A549 (cell line): ENCODE measurements around the gene CD46. TPM values are rescaled to one million over a fixed set of nuclear protein-coding genes. Genes with fewer than 3 reads are reported as not detected.

ENCODE experiments used
- ATAC-seq, 2 experiments: fragments of 200-7000 bp in 1 of 2; fragments of >200 bp in 1 of 2; cut with Nextera tagmentation in 1 of 2; cut with Tn5 transposase in 1 of 2; 3 replicates each; pipeline versions ENCODE4 v1.8.0 to v1.9.1; 2018 to 2020; ENCODE audit warnings: mild to moderate bottlenecking in 1 of 2, moderate library complexity in 1 of 2
- CTCF ChIA-PET: fragments of 300-600 bp; sonication (Branson Sonifier 250); formaldehyde crosslinking; extraction: SDS; loops from one replicate; lab custom pipeline; 2021; ENCODE audit warnings: antibody characterized with exemption, inconsistent platforms; lab: Yijun Ruan, JAX
- POLR2A ChIA-PET: fragments of 350-600 bp; formaldehyde crosslinking; extraction: SDS; loops from one replicate; lab custom pipeline; 2021; ENCODE audit warnings: antibody characterized with exemption, inconsistent platforms; lab: Yijun Ruan, JAX
- DNase-seq, 2 experiments: peaks; one replicate each; pipeline versions ENCODE4 v3.0.0 to v3.0.0-alpha.2; 2011 to 2016; ENCODE audit warnings: low read depth in 1 of 2, low spot score in 1 of 2
- FAIRE-seq: peaks from 2 replicates; lab custom pipeline; 2011; peaks lifted over from hg19 to GRCh38; lab: Jason Lieb, UNC
- H3K27ac ChIP-seq, 2 experiments: fragments of >200 bp; sonication (Bioruptor Twin); formaldehyde crosslinking; 3 replicates each; pipeline ENCODE4 v1.5.1; 2016 to 2017
- H3K4me1 ChIP-seq: fragments of >200 bp; sonication (Bioruptor Twin); formaldehyde crosslinking; 3 replicates; pipeline ENCODE4 v1.6.1; 2016
- H3K4me2 ChIP-seq: fragments of >200 bp; sonication (Bioruptor Twin); formaldehyde crosslinking; 3 replicates; pipeline ENCODE4 v1.6.1; 2016
- H3K4me3 ChIP-seq: fragments of >200 bp; sonication (Bioruptor Twin); formaldehyde crosslinking; 3 replicates; pipeline ENCODE4 v1.5.1; 2016
- H3K9me3 ChIP-seq: fragments of >200 bp; sonication (Bioruptor Twin); formaldehyde crosslinking; 3 replicates; pipeline ENCODE4 v1.6.1; 2016
- BHLHE40 ChIP-seq: IDR thresholded peaks from 2 replicates; pipeline ENCODE4 v1.6.1; 2012; ENCODE audit warnings: low read depth, low read length, inconsistent platforms
- CHD4 ChIP-seq: fragments of 200-600 bp; sonication (generic); IDR thresholded peaks from 2 replicates; pipeline ENCODE4 v1.6.1; 2016; ENCODE audit warnings: antibody characterized with exemption, mild to moderate bottlenecking, borderline replicate concordance
- EHMT2 ChIP-seq: fragments of 200-600 bp; sonication (generic); IDR thresholded peaks from 2 replicates; pipeline ENCODE4 v1.6.1; 2016; ENCODE audit warnings: antibody characterized with exemption, low read depth, mild to moderate bottlenecking, moderate library complexity
- EP300 ChIP-seq, 2 experiments: fragments of >200 bp; sonication (Bioruptor Twin); formaldehyde crosslinking; IDR thresholded peaks; 2 replicates in 1 of 2; 3 replicates in 1 of 2; pipeline ENCODE4 v1.6.1; 2016 to 2017
- FOSB ChIP-seq: fragments of 250-450 bp; sonication (Bioruptor Pico); IDR thresholded peaks from 2 replicates; pipeline ENCODE4 v1.5.0; 2020; ENCODE audit warnings: mild to moderate bottlenecking, moderate library complexity
- FOSL2 ChIP-seq, 2 experiments: fragments of 450-650 bp in 1 of 2; fragments of >200 bp in 1 of 2; sonication (Bioruptor Twin) in 1 of 2; formaldehyde crosslinking; IDR thresholded peaks; 2 replicates each; pipeline versions ENCODE4 v1.5.0 to v1.6.1; 2016 to 2020; ENCODE audit warnings: mild to moderate bottlenecking in 1 of 2, moderate library complexity in 1 of 2
- HOXB5 ChIP-seq: fragments of 250-450 bp; sonication (Bioruptor Pico); IDR thresholded peaks from 2 replicates; pipeline ENCODE4 v1.5.0; 2020; ENCODE audit warnings: mild to moderate bottlenecking, moderate library complexity
- MAFK ChIP-seq: fragments of 450-650 bp; IDR thresholded peaks from 2 replicates; pipeline ENCODE4 v1.6.1; 2014; ENCODE audit not compliant: partially characterized antibody
- NFE2L2 ChIP-seq: fragments of 150-350 bp; conservative IDR thresholded peaks from 2 replicates; pipeline ENCODE4 v1.6.1; 2014; ENCODE audit warnings: low read length
- NPAS2 ChIP-seq: fragments of 250-450 bp; sonication (Bioruptor Pico); IDR thresholded peaks from 2 replicates; pipeline ENCODE4 v1.8.0; 2022; ENCODE audit warnings: mild to moderate bottlenecking, moderate library complexity, borderline replicate concordance
- NR3C1 ChIP-seq: fragments of >200 bp; sonication (Bioruptor Twin); formaldehyde crosslinking; IDR thresholded peaks from 3 replicates; pipeline ENCODE4 v1.6.1; 2017
- POLR2AphosphoS2 ChIP-seq: conservative IDR thresholded peaks from 2 replicates; pipeline ENCODE4 v1.6.1; 2012; ENCODE audit warnings: low read length, improper control_type of control experiment, inconsistent platforms
- RFX5 ChIP-seq: fragments of 450-650 bp; IDR thresholded peaks from 2 replicates; pipeline ENCODE4 v1.7.1; 2014; ENCODE audit warnings: antibody characterized with exemption, mild to moderate bottlenecking, moderate library complexity
- RNF2 ChIP-seq: fragments of 200-600 bp; sonication (generic); IDR thresholded peaks from 2 replicates; pipeline ENCODE4 v1.6.1; 2016; ENCODE audit warnings: low read depth, mild to moderate bottlenecking, antibody characterized with exemption, moderate library complexity, borderline replicate concordance
- TFCP2L1 ChIP-seq: fragments of 250-450 bp; sonication (Bioruptor Pico); IDR thresholded peaks from 2 replicates; pipeline ENCODE4 v1.5.0; 2021; ENCODE audit warnings: mild to moderate bottlenecking
- WGBS: methylation state at CpG from one replicate; pipeline ENCODE4 v1.1.6; 2017; ENCODE audit errors: missing lambda C conversion rate; 5-methylcytosine and 5-hydroxymethylcytosine counted together
- polyA plus RNA-seq, 4 experiments: library from polyadenylated mRNA; depleted of rRNA in 3 of 4; stranded (reverse); fragments of >200 nt; fragmentation: RNase III in 1 of 4; extraction: RNeasy Plus Mini Kit Qiagen cat#74134 plus additional on column Dnase treatment in 1 of 4; gene quantifications; 2 replicates in 3 of 4; 3 replicates in 1 of 4; pipeline ENCODE4 v1.2.3, GENCODE V29; 2011 to 2017
- TF ChIP-seq, protein P1 (sequence below): fragments of >200 bp; sonication (Bioruptor Twin); formaldehyde crosslinking; IDR thresholded peaks from 3 replicates; pipeline ENCODE4 v1.6.1; 2016
- TF ChIP-seq, protein P2 (sequence below): IDR thresholded peaks from 2 replicates; pipeline ENCODE4 v1.6.1; 2012
- TF ChIP-seq, protein P3 (sequence below): fragments of 250-450 bp; sonication (Bioruptor Pico); IDR thresholded peaks from 2 replicates; pipeline ENCODE4 v1.5.0; 2020; ENCODE audit warnings: low read depth, mild to moderate bottlenecking, moderate library complexity

Gene CD46
- polyA plus RNA-seq, 2 of the 4 experiments (the other 2 are of a cell fraction) = 142 to 239 TPM

DNA sequence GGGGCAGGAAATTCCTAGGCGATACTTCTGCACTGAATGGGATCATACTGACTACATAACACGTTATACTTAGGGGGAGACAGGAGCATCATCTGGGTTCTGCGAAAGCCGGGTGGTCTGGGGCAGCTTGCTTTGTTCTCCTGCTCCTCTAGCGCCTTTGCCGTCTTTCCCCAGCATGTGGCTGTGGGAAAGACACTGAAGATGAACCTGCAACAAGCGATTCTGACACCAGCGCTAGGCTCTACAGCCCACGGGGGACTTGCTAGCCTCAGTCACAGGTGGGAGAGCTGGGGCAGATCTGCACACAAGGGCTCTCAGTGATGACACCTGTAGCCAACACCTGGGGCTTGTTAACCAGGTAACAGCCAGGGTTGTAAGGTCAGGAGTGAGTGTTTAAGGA, 51.8 kb downstream of the CD46 start:
- Histone ChIP-seq H3K27ac (no peak overlapping the region), H3K4me3 (no peak overlapping the region), H3K9me3 (no peaks in the 10 kb centered on the region), H3K4me1 (peaks cover 35% of the 10 kb centered on the region), H3K4me2 (no peak overlapping the region)
- DNase-seq (no peak), FAIRE-seq (no peak), ATAC-seq (no peak)
- ChIA-PET CTCF (interaction anchor here (0.8 to 1.6 kb wide), 2 partner anchors 149 to 159 kb away, joined by 3 to 4 read pairs; no protein-coding TSS in a partner anchor), POLR2A (no interaction called here)
- no peak for TF ChIP-seq RFX5
- WGBS = 87% methylated on average over 9 of the region's 9 CpGs

DNA sequence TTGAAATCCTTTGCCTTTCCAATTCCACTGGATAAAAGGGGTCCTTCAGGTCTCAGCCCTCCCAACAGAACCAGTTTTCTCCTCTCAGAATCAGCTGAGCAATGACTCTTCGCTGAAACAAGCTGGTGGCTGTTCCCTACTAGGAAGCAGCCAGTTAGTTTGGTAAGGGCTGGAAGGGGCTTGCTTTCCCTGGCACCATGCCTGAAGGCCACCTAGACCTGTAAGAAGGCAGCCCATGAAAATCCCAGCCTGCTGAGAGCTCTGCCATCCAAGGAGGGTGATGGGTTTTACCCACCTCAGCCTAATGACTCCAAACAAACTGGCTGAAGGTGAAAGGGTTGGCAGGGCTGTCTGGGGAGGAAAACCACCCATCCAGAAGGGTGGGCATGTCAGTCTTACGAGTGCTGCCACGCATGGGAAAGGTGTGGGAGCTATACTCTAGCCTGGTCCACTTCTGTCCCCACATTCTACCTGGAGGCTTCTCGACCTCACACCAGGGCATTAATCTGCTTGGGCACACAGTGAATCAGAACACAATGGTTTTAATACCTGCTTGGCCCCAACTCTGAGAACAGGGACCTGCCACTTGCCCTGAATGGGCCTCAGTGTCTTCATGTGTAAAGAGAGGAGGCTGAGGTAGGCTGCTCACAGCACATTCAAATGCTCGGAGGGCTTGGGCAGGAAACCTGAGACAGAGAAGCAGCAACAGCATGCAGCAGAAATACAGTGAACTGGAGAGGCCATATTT, 53.0 kb downstream of the CD46 start:
- WGBS = 97% methylated on average over 2 of the region's 5 CpGs
- ChIA-PET CTCF (interaction anchor here (0.9 to 2.2 kb wide), 5 partner anchors 7 to 191 kb away, joined by 3 to 20 read pairs (median 4); no protein-coding TSS in a partner anchor), POLR2A (interaction anchor here (0.6 to 2.7 kb wide), 2 partner anchors 15 to 18 kb away, joined by 5 to 15 read pairs; no protein-coding TSS in a partner anchor)
- H3K4me2 ChIP-seq = peak overlapping the region; percentile 44
- no peak for ATAC-seq
- no peak for FAIRE-seq
- DNase-seq = no peak
- no peak overlapping the region for H3K4me3 ChIP-seq
- no peaks in the 10 kb centered on the region for H3K9me3 ChIP-seq
- peaks cover 40% of the 10 kb centered on the region for H3K4me1 ChIP-seq
- TF ChIP-seq CHD4 (no peak), POLR2AphosphoS2 (no peak)
- TF ChIP-seq, protein P1, sequence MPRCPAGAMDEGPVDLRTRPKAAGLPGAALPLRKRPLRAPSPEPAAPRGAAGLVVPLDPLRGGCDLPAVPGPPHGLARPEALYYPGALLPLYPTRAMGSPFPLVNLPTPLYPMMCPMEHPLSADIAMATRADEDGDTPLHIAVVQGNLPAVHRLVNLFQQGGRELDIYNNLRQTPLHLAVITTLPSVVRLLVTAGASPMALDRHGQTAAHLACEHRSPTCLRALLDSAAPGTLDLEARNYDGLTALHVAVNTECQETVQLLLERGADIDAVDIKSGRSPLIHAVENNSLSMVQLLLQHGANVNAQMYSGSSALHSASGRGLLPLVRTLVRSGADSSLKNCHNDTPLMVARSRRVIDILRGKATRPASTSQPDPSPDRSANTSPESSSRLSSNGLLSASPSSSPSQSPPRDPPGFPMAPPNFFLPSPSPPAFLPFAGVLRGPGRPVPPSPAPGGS = no peak
- peak overlapping the region; percentile 78 to 95 for H3K27ac ChIP-seq

DNA sequence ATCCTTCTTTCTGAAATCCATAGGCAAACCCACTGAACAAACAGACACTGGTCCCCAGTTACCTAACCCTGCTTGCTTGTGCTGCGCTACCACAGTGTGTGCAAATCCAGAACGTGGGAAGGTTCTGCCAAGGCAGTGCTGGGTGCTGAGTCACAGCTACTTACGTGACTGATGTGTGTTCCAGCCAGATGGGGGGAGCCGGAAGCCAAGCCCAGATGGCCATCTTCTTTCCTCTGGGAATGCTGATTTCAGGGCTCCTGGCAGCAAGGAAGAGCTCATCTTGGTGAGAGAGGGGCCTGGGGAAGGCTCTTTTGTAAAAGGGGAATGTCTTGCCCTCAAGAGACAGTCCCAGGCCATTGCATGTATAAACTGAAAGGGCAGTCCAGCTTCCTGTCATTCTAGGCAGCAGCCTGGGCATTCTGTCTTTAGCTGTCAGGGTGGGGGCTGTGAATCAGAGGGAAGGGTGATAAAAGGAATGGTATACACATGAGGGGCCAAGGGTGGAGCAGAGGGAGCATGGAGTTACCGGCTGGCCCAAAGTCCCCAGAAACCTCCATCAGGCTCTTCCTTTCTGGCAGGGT, 54.1 kb downstream of the CD46 start:
- H3K4me2 ChIP-seq = peak overlapping the region; percentile 44
- H3K9me3 ChIP-seq = no peaks in the 10 kb centered on the region
- WGBS = 29% methylated on average over 5 of the region's 5 CpGs
- H3K4me3 ChIP-seq = no peak overlapping the region
- FAIRE-seq (no peak), ATAC-seq (peak; percentile 91 to 93), DNase-seq (peak; percentile 55 to 88)
- CTCF ChIA-PET = interaction anchor here (0.9 to 2.2 kb wide), 6 partner anchors 8 to 190 kb away, joined by 3 to 20 read pairs (median 5); no protein-coding TSS in a partner anchor
- H3K27ac ChIP-seq = peak overlapping the region; percentile 78 to 95
- POLR2A ChIA-PET = interaction anchor here (0.6 to 2.7 kb wide), 2 partner anchors 17 kb away, joined by 5 to 15 read pairs; no protein-coding TSS in a partner anchor
- peaks cover 40% of the 10 kb centered on the region for H3K4me1 ChIP-seq
- TF ChIP-seq FOSB (CRISPR knock-in tag) (no peak), NR3C1 (no peak), HOXB5 (CRISPR knock-in tag) (0 out of 2 replicates have a peak, but pooled peaks have one; percentile 60), NPAS2 (no peak), TFCP2L1 (CRISPR knock-in tag) (no peak), BHLHE40 (no peak), FOSL2 (IDR thresholded peaks at IDR 0.05) (no peak), FOSL2 (CRISPR knock-in tag; IDR thresholded peaks at IDR 0.05) (peak; percentile 75), EHMT2 (no peak), RNF2 (no peak), EP300 (IDR thresholded peaks at IDR 0.05) (no peak), POLR2AphosphoS2 (no peak), MAFK (peak; percentile 83), NFE2L2 (peak; percentile 54; the same call in 1 of the 2 replicates)
- TF ChIP-seq, protein P1 = no peak
- TF ChIP-seq, protein P2, sequence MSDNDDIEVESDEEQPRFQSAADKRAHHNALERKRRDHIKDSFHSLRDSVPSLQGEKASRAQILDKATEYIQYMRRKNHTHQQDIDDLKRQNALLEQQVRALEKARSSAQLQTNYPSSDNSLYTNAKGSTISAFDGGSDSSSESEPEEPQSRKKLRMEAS = 0 out of 2 replicates have a peak, but pooled peaks have one; percentile 32
- TF ChIP-seq, protein P3, sequence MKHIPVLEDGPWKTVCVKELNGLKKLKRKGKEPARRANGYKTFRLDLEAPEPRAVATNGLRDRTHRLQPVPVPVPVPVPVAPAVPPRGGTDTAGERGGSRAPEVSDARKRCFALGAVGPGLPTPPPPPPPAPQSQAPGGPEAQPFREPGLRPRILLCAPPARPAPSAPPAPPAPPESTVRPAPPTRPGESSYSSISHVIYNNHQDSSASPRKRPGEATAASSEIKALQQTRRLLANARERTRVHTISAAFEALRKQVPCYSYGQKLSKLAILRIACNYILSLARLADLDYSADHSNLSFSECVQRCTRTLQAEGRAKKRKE (CRISPR knock-in tag) = peak; percentile 75; the same call in 1 of the 2 replicates
